ENCODE results near the gene NPAS3. TPM values are rescaled to one million over a fixed set of nuclear protein-coding genes. Genes with fewer than 3 reads are reported as not detected.

Gene NPAS3
- total and polyA plus RNA-seq, 2 of the 8 experiments (the other 6 are each of a cell fraction or from before 2014, with no cell fraction given): 0.11 to 0.60 TPM

DNA sequence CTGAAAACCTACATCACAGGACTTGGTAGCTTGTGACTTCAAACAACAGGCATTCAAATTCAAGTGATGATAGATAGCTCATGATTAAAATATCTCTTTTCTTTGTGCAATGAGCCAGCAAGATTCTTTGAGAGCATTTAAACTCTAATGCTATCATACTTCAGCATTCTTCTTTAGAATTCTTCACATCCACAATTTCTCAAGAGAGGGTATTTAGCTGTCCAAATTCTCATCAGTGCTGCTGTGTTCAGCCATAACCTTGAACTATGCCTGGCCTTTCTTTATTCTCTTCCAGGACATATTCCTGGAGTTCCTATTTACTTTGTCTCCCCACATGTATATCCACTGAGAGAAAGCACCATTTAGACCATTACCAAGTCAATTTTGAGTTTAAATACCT, 691.1 kb downstream of the NPAS3 start:
- H3K27me3 ChIP-seq (replicated peaks in 1 of 4; ENCODE audit: control insufficient read depth in 3 of 4, extremely low read depth in 1 of 4, insufficient read depth in 3 of 4, low read length in 3 of 4): no peaks in the 10 kb centered on the region
- no peak overlapping the region for H3K4me3 ChIP-seq (ENCODE audit: extremely low read depth in 1 of 4, insufficient read depth in 2 of 4, low read depth in 3 of 4, low read length in 4 of 4)
- H2AFZ ChIP-seq (ENCODE audit: low read length): no peak overlapping the region
- no peak overlapping the region for H2BK15ac ChIP-seq (ENCODE audit: low read length)
- DNase-seq (ENCODE audit: low read depth in 1 of 2, low spot score in 2 of 2): no peak
- no peaks in the 10 kb centered on the region for H3K79me2 ChIP-seq (ENCODE audit: control insufficient read depth in 1 of 2, insufficient read depth in 2 of 2, low read length in 2 of 2)
- H4K8ac ChIP-seq (ENCODE audit: extremely low read depth, insufficient read depth, low read length): no peak overlapping the region
- H2BK120ac ChIP-seq (replicated peaks; ENCODE audit: low read depth, low read length): no peak overlapping the region
- ChIA-PET POLR2A (ENCODE audit: partially characterized antibody) (no interaction called here), CTCF (ENCODE audit: partially characterized antibody) (no interaction called here)
- H3K9me3 ChIP-seq (ENCODE audit: insufficient read depth in 2 of 2, low read depth in 1 of 2, low read length in 1 of 2): no peaks in the 10 kb centered on the region
- H4K5ac ChIP-seq (ENCODE audit: insufficient read length, low read depth, low read length): no peak overlapping the region
- H4K91ac ChIP-seq (replicated peaks; ENCODE audit: insufficient read length, low read length): no peak overlapping the region
- no peaks in the 10 kb centered on the region for H3K36me3 ChIP-seq (ENCODE audit: control insufficient read depth in 2 of 4, insufficient read depth in 4 of 4, low read length in 3 of 4)
- no peak overlapping the region for H3K56ac ChIP-seq (replicated peaks; ENCODE audit: insufficient read length, low read depth, low read length)
- no peaks in the 10 kb centered on the region for H3K23me2 ChIP-seq (ENCODE audit: low read depth, low read length)
- no peak overlapping the region for H3K9ac ChIP-seq (replicated peaks in 1 of 4; ENCODE audit: extremely low read depth in 1 of 4, low read depth in 3 of 4, low read length in 3 of 4)
- no peak for TF ChIP-seq POLR2A (IDR thresholded peaks at IDR 0.05; ENCODE audit: control extremely low read depth in 1 of 2, low read depth in 2 of 2, low read length in 2 of 2)
- no peak overlapping the region for H3K14ac ChIP-seq (ENCODE audit: insufficient read length)
- no peak overlapping the region for H3K18ac ChIP-seq (ENCODE audit: extremely low read depth, low read length)
- no peak overlapping the region for H3K27ac ChIP-seq (ENCODE audit: low read depth, low read length)
- no peak for FAIRE-seq
- H2AK5ac ChIP-seq (ENCODE audit: low read depth, low read length): no peak overlapping the region
- H2BK12ac ChIP-seq (ENCODE audit: low read depth, low read length): no peak overlapping the region
- H2BK5ac ChIP-seq (ENCODE audit: low read depth, low read length): no peak overlapping the region
- no peak overlapping the region for H2BK20ac ChIP-seq (ENCODE audit: low read length)
- no peak overlapping the region for H3K23ac ChIP-seq (ENCODE audit: insufficient read length)
- H3K4me2 ChIP-seq (ENCODE audit: insufficient read depth in 1 of 2, low read depth in 2 of 2, low read length in 2 of 2): no peak overlapping the region
- no peak overlapping the region for H3K4ac ChIP-seq (replicated peaks; ENCODE audit: insufficient read length, low read depth, low read length)
- no peaks in the 10 kb centered on the region for H3K79me1 ChIP-seq (ENCODE audit: low read depth, low read length)
- H3K4me1 ChIP-seq (replicated peaks in 1 of 4; ENCODE audit: control insufficient read depth in 3 of 4, insufficient read depth in 4 of 4, low read length in 3 of 4): no peaks in the 10 kb centered on the region
- H4K20me1 ChIP-seq (replicated peaks in 1 of 2; ENCODE audit: control insufficient read depth in 1 of 2, insufficient read depth in 2 of 2, low read length in 2 of 2): no peaks in the 10 kb centered on the region

Data from H1 (cell line).